ENCODE measurements around the gene MBP. TPM values are rescaled to one million over a fixed set of nuclear protein-coding genes. Genes with fewer than 3 reads are reported as not detected.

MBP gene
- total and polyA plus RNA-seq, 10 of the 15 experiments (the other 5 are each of a cell fraction or from before 2014, with no cell fraction given), result 12.2 to 67.8 (median 42.1) TPM

- TF ChIP-seq ZNF687 (IDR thresholded peaks at IDR 0.05) (peak; percentile 45; the same call in 1 of the 2 replicates), CHD1 (IDR thresholded peaks at IDR 0.05; ENCODE audit: low read depth, low read length) (no peak), SMAD5 (IDR thresholded peaks at IDR 0.05; ENCODE audit: low read depth) (no peak), DPF2 (IDR thresholded peaks at IDR 0.05) (peak; percentile 94), ZBTB11 (CRISPR knock-in tag; IDR thresholded peaks at IDR 0.05) (no peak; the same call in 1 of the 2 replicates), E2F4 (IDR thresholded peaks at IDR 0.05; ENCODE audit: low read depth, low read length) (no peak), ELK1 (IDR thresholded peaks at IDR 0.05; ENCODE audit: low read depth, low read length) (no peak), USF1 (IDR thresholded peaks at IDR 0.05; ENCODE audit: borderline replicate concordance, extremely low read length, insufficient read depth, low read depth, low read length) (no peak), SKIL (IDR thresholded peaks at IDR 0.05; ENCODE audit: low read depth, poor library complexity, severe bottlenecking) (peak; percentile 33), NFYB (IDR thresholded peaks at IDR 0.05; ENCODE audit: insufficient read depth, low read depth, low read length) (no peak), CBFB (IDR thresholded peaks at IDR 0.05; ENCODE audit: low read depth) (0 out of 2 replicates have a peak, but pooled peaks have one; percentile 23), ASH2L (IDR thresholded peaks at IDR 0.05; ENCODE audit: borderline replicate concordance, low read depth) (no peak), NFXL1 (IDR thresholded peaks at IDR 0.05; ENCODE audit: borderline replicate concordance) (no peak), ZBED1 (IDR thresholded peaks at IDR 0.05; ENCODE audit: borderline replicate concordance) (no peak), NFYA (IDR thresholded peaks at IDR 0.05; ENCODE audit: borderline replicate concordance, low read depth, low read length) (no peak)
Observed at GRCh38 chr18:77054606-77055428, 77.8 kb downstream of the MBP start (continued).

Data from GM12878 (cell line).